ENCODE data around the gene GSTO2. TPM values are rescaled to one million over a fixed set of nuclear protein-coding genes. Genes with fewer than 3 reads are reported as not detected.

The GSTO2 gene
- total and polyA plus RNA-seq, 2 of the 13 experiments (the other 11 are each of a cell fraction or from before 2014, with no cell fraction given) = 2.1 to 7.9 TPM

DNA sequence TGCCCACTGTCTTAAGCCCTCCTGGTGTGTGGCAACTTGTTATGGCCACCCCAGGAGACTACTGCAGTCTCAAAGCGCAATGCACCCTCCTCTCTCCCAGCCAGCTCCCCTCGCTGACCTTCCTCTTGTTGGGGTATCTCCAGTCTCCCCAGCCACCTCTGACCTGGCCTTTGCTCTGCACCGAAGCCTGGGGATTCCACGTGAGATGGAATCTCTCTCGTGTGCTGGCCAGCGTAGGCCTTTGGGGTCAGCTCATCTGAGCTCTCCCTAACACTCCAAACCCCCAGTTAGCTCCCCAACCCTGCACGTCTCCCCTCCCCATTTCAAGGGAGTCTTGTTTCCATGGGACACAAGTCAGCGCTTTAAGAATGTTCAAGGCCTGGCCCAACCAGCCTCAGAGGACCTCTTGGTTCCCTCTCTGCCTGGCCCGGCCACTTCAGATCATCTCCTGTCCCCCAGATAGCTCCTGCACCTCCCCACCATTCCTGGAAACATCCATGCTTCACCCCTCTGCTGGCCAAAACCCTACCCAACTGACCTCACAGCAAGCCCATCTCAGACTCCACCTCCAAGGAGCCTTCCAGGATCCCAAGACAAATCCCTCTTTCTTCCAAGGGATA, 58.1 kb downstream of the GSTO2 start:
- no TSS peak for BruUV-seq (replicated peaks)
- Histone ChIP-seq H3K9me3 (ENCODE audit: low read length) (no peaks in the 10 kb centered on the region), H4K20me1 (ENCODE audit: insufficient read depth, low read length) (no peaks in the 10 kb centered on the region), H3K4me3 (replicated peaks in 1 of 3; ENCODE audit: insufficient read depth in 1 of 3, low read depth in 2 of 3, low read length in 3 of 3) (no peak overlapping the region), H3K9ac (ENCODE audit: insufficient read depth, low read depth, low read length) (no peak overlapping the region), H3K36me3 (replicated peaks in 1 of 2; ENCODE audit: control insufficient read depth in 1 of 2, insufficient read depth in 2 of 2, low read length in 2 of 2) (no peaks in the 10 kb centered on the region), H3K79me2 (ENCODE audit: insufficient read depth, low read length) (no peaks in the 10 kb centered on the region), H2AFZ (ENCODE audit: low read length) (no peak overlapping the region), H3K27me3 (ENCODE audit: control insufficient read depth in 1 of 2, insufficient read depth in 2 of 2, low read length in 2 of 2) (no peaks in the 10 kb centered on the region), H3K27ac (ENCODE audit: extremely low read length, insufficient read depth, low read length) (no peak overlapping the region), H3K4me1 (ENCODE audit: insufficient read depth, low read length) (peaks cover 52% of the 10 kb centered on the region), H3K4me2 (ENCODE audit: low read depth, low read length) (peak overlapping the region; percentile 79; the same call in 1 of the 2 replicates)
- intact Hi-C loops (cut with micrococcal nuclease; ENCODE audit: unreplicated experiment) = no loop called here
- WGBS (ENCODE audit: low lambda C conversion rate) = 90% methylated on average over 9 of the region's 9 CpGs
- DNase-seq (ENCODE audit: low spot score) (no peak), ATAC-seq (no peak), FAIRE-seq (no peak)
- in situ Hi-C loops (cut with HindIII; ENCODE audit: extremely low pct_ligation_motif_present, low pct_unique_long_range_greater_than_20kb) = no loop called here
- CTCF ChIA-PET (ENCODE audit: low intra/inter-chr PET ratio, low total read pairs) = no interaction called here
- POLR2A ChIA-PET = interaction anchor here (0.7 to 1.8 kb wide), 3 partner anchors 11 to 72 kb away, joined by 3 to 6 read pairs (median 4); partner anchors contain the start of genes GSTO1 and ITPRIP
- TF ChIP-seq KMT2A (CRISPR knock-in tag; IDR thresholded peaks at IDR 0.05) (no peak), ZNF143 (CRISPR knock-in tag; IDR thresholded peaks at IDR 0.05) (no peak), RBM39 (IDR thresholded peaks at IDR 0.05; ENCODE audit: low read depth, low read length, poor library complexity, severe bottlenecking) (no peak), KDM2A (CRISPR knock-in tag; IDR thresholded peaks at IDR 0.05; ENCODE audit: borderline replicate concordance, low read depth) (no peak), RBFOX2 (IDR thresholded peaks at IDR 0.05; ENCODE audit: low read depth, low read length) (no peak)
- TF ChIP-seq, protein P1, sequence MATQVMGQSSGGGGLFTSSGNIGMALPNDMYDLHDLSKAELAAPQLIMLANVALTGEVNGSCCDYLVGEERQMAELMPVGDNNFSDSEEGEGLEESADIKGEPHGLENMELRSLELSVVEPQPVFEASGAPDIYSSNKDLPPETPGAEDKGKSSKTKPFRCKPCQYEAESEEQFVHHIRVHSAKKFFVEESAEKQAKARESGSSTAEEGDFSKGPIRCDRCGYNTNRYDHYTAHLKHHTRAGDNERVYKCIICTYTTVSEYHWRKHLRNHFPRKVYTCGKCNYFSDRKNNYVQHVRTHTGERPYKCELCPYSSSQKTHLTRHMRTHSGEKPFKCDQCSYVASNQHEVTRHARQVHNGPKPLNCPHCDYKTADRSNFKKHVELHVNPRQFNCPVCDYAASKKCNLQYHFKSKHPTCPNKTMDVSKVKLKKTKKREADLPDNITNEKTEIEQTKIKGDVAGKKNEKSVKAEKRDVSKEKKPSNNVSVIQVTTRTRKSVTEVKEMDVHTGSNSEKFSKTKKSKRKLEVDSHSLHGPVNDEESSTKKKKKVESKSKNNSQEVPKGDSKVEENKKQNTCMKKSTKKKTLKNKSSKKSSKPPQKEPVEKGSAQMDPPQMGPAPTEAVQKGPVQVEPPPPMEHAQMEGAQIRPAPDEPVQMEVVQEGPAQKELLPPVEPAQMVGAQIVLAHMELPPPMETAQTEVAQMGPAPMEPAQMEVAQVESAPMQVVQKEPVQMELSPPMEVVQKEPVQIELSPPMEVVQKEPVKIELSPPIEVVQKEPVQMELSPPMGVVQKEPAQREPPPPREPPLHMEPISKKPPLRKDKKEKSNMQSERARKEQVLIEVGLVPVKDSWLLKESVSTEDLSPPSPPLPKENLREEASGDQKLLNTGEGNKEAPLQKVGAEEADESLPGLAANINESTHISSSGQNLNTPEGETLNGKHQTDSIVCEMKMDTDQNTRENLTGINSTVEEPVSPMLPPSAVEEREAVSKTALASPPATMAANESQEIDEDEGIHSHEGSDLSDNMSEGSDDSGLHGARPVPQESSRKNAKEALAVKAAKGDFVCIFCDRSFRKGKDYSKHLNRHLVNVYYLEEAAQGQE (IDR thresholded peaks at IDR 0.05; ENCODE audit: borderline replicate concordance in 1 of 2, low read depth in 1 of 2, low read length in 2 of 2) = no peak
- TF ChIP-seq, protein P2, sequence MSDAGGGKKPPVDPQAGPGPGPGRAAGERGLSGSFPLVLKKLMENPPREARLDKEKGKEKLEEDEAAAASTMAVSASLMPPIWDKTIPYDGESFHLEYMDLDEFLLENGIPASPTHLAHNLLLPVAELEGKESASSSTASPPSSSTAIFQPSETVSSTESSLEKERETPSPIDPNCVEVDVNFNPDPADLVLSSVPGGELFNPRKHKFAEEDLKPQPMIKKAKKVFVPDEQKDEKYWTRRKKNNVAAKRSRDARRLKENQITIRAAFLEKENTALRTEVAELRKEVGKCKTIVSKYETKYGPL (CRISPR knock-in tag; IDR thresholded peaks at IDR 0.05) = no peak
- TF ChIP-seq, protein P3, sequence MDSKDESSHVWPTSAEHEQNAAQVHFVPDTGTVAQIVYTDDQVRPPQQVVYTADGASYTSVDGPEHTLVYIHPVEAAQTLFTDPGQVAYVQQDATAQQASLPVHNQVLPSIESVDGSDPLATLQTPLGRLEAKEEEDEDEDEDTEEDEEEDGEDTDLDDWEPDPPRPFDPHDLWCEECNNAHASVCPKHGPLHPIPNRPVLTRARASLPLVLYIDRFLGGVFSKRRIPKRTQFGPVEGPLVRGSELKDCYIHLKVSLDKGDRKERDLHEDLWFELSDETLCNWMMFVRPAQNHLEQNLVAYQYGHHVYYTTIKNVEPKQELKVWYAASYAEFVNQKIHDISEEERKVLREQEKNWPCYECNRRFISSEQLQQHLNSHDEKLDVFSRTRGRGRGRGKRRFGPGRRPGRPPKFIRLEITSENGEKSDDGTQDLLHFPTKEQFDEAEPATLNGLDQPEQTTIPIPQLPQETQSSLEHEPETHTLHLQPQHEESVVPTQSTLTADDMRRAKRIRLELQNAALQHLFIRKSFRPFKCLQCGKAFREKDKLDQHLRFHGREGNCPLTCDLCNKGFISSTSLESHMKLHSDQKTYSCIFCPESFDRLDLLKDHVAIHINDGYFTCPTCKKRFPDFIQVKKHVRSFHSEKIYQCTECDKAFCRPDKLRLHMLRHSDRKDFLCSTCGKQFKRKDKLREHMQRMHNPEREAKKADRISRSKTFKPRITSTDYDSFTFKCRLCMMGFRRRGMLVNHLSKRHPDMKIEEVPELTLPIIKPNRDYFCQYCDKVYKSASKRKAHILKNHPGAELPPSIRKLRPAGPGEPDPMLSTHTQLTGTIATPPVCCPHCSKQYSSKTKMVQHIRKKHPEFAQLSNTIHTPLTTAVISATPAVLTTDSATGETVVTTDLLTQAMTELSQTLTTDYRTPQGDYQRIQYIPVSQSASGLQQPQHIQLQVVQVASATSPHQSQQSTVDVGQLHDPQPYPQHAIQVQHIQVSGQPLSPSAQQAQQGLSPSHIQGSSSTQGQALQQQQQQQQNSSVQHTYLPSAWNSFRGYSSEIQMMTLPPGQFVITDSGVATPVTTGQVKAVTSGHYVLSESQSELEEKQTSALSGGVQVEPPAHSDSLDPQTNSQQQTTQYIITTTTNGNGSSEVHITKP (CRISPR knock-in tag; IDR thresholded peaks at IDR 0.05; ENCODE audit: low read depth) = no peak
- TF ChIP-seq, protein P4, sequence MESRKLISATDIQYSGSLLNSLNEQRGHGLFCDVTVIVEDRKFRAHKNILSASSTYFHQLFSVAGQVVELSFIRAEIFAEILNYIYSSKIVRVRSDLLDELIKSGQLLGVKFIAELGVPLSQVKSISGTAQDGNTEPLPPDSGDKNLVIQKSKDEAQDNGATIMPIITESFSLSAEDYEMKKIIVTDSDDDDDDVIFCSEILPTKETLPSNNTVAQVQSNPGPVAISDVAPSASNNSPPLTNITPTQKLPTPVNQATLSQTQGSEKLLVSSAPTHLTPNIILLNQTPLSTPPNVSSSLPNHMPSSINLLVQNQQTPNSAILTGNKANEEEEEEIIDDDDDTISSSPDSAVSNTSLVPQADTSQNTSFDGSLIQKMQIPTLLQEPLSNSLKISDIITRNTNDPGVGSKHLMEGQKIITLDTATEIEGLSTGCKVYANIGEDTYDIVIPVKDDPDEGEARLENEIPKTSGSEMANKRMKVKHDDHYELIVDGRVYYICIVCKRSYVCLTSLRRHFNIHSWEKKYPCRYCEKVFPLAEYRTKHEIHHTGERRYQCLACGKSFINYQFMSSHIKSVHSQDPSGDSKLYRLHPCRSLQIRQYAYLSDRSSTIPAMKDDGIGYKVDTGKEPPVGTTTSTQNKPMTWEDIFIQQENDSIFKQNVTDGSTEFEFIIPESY (CRISPR knock-in tag; IDR thresholded peaks at IDR 0.05) = no peak
- TF ChIP-seq, protein P5, sequence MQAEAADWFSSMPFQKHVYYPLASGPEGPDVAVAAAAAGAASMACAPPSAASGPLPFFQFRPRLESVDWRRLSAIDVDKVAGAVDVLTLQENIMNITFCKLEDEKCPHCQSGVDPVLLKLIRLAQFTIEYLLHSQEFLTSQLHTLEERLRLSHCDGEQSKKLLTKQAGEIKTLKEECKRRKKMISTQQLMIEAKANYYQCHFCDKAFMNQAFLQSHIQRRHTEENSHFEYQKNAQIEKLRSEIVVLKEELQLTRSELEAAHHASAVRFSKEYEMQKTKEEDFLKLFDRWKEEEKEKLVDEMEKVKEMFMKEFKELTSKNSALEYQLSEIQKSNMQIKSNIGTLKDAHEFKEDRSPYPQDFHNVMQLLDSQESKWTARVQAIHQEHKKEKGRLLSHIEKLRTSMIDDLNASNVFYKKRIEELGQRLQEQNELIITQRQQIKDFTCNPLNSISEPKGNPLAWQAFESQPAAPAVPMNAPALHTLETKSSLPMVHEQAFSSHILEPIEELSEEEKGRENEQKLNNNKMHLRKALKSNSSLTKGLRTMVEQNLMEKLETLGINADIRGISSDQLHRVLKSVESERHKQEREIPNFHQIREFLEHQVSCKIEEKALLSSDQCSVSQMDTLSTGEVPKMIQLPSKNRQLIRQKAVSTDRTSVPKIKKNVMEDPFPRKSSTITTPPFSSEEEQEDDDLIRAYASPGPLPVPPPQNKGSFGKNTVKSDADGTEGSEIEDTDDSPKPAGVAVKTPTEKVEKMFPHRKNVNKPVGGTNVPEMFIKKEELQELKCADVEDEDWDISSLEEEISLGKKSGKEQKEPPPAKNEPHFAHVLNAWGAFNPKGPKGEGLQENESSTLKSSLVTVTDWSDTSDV (CRISPR knock-in tag; IDR thresholded peaks at IDR 0.05) = no peak

Measured in HepG2 (cell line).